DMS 273 (cell line): Measurements from ENCODE around the gene ARHGAP40.

Experiments
- DNase-seq: peaks from one replicate; lab custom pipeline; 2025; ENCODE audit not compliant: unreplicated experiment; lab: John Stamatoyannopoulos, UW

Gene ARHGAP40

DNA sequence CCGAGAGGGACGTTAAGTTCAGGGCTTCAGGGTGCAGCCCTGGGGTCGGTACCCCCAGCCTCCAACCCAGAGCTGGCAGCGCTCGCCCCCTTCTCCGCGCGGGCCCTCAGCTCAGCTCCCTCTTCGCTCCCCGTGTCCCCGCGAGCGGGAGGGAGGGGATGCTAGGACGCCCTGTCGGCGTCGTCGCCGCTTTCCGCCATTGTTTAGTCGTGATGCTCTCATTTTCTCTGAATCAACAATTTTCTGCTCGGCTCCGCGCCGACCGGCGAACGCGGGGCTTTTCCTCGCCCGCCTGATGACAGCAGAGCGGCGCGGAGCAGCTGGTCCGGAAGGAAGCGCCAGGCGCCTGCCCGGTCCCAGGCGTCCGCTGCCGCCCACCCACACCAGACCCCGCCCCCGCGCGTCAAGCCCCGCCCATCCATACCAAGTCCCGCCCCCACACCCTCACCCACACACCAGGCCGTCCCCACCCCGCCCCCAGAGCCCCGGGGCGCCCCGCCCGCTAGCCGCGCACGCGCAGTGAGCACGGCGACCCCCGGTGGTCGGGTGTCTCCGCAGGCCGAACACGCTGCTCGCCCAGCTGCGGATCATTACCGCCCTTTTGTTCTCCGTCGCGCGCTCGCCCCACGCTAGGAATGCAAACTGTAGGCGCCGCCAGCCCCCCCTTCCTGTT lies 72.6 kb downstream of the ARHGAP40 start:
- DNase-seq = peak; percentile 78

DNA sequence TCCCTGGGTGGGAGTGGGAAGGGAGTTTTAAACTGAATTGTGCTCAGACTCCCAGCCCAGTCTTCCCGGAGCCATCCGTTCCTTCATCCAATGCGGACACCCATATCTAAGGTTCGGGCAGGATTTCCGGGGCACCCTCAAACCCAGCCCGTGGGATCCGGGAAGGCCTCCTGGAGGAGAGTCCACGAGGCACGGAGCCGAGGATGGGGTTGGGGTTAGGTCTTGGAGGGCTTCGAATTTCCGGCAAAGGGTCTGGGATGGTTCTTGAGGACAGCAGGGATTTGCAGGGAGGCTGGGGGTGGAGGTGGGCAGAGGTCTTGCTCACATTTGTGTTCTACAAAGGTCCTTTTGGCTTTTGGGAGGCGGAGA lies 73.1 kb downstream of the ARHGAP40 start:
- no peak for DNase-seq

DNA sequence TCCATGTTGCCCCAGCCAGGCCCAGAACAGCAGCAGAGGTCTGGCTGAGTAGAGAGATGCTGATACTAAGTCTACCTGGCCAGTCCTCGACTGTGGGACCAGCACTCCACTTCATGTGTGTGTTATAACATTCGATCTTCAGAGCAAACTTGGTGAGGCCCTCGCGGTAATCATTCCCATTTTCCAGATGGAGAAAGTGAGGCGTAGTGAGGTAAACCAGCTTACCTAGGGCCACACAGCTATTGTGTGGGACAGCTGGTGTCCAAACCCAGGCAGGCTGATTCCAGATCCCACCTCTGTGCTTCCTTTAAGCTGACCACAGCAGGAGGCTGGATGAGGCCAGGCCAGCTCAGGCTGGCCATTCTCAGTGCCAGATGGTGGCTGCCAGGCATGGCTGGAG lies 75.0 kb downstream of the ARHGAP40 start:
- DNase-seq = no peak

DNA sequence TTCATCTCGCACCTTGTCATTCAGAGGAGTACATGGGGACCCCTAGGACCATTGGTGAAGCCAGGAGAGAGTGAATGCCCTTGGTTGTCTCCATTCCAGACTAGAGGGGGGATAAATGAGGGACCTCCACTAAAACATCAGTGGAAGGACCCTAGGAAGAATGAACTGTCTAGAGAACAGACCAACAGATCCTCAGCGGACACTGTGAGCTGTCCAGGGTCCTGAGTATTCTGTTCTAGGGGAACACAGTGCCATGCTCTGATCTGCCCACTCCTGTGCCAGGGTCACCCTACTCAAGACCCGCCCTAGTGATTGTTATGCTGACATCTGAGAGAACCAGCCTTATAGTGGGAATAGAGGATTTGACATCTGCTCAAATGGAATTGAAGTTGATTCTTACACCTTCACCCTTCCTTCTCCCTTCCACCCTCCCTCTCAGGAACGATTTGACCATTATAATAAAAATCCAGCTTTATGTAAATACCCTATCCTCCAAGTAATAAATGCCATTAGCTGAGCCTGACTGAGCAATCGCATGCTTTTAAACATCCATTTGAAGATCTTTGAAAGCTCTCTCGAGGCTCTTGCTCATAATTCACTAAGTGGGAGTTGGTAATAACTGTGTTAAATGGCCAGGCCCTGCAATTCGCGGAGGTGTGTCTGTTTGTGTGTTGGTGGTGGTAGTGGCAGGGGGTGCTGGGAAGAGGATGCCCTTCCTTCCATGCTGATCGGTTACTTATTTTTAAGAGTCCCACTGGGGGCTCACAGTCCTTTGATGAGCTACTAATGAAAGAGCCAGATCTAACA lies 79.1 kb downstream of the ARHGAP40 start:
- DNase-seq = peak; percentile 32

DNA sequence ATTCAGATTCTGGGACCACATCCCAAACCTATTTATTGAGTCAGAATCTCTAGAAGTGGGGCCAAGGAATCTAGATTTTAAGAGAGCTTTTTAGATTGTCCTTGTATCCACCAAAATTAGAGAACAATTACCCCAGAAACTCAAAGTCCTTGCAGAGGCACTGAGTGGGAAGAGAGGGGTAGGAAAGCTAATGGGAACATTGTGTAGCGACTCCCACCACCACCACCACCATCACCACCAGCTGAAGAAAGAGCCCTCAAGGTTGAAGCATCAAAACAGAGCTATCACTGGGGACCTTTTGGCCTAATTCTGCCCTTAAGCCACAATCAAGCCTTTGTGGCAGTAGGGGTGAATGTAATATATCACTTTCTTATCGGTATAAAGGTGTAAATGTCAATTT lies 83.7 kb downstream of the ARHGAP40 start:
- no peak for DNase-seq

DNA sequence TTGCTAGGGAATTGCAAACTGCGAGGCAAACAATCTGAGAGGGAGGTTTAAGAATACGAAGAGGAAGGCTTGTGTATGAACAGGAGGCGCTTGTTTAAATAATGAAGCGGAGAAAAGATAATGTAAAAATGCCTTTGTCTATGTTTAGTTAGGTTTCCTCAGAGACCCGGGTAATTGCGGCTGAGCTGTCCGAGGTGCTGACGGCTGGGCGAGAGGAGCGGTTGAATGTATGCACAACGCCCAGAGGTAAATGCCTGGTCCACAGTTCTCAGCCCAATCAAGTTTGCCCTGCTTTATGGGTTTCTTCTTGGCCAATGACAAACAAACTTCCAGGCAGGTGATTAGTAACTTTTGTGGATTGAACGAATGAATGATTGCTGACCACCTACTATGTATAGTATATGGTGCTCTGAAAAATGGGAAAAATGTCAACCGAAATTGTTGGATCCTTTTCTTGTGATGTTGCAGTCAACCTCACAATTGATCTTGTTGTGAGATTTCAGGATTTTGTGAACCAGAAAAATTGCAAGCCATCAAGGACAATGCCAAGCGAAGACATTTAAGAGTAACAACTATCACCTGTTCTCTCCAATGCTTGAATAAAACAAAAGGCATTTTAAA lies 84.4 kb downstream of the ARHGAP40 start:
- peak; percentile 43 for DNase-seq

DNA sequence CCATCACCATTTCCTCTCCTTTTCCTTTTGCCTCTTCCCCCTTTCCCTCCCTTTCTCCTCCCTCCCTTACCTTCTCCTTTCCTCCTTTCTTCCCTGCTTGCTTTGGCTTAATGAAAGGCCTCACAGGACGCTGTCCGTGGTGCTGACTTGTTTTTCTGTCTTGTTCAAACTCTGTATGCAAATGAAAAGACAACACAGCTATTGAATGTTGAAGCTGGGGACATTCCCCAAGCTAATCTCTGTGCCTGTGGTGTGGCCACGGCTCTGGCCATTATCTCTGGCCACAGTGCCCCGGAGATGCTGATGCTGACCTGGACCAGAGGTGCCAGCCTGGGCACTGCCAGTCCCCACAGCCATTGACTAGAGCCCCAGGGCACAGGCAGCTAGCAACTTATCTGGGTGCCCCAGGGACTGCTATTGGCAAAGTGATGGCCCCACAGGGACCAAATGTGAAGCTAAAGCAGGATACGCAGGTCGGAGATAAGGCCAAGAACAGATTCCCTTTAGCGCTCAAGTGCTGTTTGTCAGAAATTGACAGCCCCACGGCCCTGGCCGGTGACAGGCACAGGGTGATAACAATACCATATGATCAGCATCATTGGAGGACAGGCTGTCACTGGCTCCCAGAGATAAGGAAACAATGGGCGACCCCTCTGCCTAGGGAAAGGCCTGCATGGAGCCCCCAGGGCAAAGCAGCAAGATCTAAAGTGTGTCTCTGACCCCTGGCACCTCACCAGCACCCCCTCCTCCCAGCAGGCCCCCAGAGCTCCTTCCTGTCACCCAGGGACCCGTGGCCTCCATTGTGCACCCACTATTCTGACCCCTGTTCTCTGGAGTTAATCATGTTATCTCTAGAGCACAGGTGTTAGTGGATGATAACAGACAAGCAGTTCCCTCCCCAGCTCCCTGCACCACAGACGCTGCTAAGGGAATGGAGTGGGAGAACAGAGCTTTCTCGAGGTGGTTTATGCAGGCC lies 91.1 kb downstream of the ARHGAP40 start:
- peak; percentile 76 for DNase-seq

DNA sequence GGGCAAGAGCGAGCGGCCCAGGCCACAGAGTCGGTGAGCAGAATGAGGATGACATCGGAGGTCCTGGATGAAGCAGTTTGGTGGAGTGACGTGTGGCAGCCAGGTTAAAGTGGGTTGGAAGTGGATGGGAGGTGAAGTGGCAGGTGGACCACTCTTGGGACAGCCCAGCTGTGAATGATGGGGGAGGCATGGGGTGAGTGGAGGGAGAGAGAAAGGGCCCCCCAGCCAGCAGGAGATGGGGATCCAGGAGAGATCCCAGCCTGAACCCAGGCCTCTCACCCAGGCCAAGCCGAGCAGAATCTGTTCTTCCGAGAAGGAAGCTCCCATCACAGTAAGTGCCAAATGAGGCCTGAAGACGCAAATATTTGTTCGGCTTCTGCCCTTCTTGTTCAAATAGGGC lies 95.7 kb downstream of the ARHGAP40 start:
- DNase-seq = no peak

DNA sequence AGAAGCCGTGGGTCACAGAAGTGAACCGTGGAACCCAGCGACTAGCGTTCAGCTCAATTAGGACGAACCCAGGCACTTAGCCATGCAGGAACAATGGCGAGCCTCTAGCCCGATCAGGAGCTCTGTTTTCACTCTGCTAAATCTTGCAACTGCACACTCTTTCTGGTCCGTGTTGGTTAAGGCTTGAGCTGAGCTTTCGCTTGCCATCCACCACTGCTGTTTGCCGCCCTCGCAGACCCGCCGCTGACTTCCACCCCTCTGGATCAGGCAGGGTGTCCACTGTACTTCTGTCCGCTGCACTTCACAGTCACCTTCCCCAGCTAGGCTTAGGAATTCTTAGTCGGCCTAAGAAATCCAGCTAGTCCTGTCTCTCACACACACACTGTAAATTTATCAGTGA lies 96.9 kb downstream of the ARHGAP40 start:
- no peak for DNase-seq

DNA sequence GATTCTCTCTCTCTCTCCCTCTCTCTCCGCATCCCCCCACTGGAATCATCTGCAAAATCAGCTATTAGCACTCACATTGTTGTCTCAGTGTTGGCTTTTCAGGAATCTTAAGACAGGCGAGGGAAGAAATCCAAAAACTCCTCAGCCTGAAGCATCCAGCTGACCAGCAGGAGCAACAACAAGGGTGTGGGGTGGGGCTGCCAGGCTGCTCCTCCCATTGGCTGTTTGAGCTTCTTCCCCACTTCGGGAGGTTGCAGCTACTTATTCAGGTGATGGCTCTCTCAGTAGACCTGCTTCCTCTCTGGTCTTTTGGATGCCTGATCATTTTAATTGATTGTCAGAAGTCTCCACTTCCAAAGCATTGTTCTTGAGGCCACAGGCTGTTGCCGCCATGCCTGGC lies 98.5 kb downstream of the ARHGAP40 start:
- no peak for DNase-seq
